NT2/D1 (cell line): Measurements from ENCODE around the gene CLSTN2.

Experiments
- SUZ12 ChIP-seq: IDR thresholded peaks from 2 replicates; pipeline ENCODE4 v1.6.1; 2011; ENCODE audit not compliant: insufficient read length, insufficient read depth; ENCODE audit errors: extremely low read depth
- ZNF274 ChIP-seq: IDR thresholded peaks from 2 replicates; pipeline ENCODE4 v1.6.1; 2011; ENCODE audit warnings: mild to moderate bottlenecking, low read depth, low read length

DNA sequence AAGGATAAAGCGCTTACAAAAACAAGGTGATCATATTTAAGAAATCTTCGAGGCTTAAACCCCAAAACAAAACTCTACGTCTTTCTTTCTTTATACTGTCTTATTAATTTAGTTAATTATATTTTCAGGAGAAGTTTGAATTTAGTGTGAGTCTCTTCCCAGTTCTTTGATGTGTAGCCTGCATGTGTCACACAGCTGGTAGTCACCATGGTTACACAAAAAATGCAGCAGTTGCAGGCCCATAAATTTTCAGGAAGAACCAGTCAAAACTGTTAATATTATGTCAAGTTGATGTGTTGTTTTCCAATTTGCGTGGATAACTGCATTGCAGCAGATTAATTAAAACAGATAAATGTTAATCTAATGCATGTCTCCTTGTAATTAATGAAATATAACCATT is 10.4 kb downstream of the CLSTN2 start:
- TF ChIP-seq ZNF274 (no peak), SUZ12 (no peak)
